ENCODE measurements around the gene OVCA2.

DNA sequence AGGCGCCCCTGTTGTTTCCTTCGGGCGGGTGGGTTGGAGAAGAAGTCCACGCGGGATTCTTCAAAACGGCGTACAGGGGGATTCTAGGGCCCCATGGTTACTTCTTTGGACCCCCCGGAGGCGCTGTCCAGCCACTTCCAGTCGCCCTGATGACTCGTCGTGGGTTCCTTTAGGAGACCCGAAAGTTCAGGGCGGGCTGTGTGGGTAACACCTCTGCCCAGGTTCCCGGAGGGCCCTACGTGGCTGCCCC is 12.4 kb downstream of the OVCA2 start:
- TF ChIP-seq, protein P1, sequence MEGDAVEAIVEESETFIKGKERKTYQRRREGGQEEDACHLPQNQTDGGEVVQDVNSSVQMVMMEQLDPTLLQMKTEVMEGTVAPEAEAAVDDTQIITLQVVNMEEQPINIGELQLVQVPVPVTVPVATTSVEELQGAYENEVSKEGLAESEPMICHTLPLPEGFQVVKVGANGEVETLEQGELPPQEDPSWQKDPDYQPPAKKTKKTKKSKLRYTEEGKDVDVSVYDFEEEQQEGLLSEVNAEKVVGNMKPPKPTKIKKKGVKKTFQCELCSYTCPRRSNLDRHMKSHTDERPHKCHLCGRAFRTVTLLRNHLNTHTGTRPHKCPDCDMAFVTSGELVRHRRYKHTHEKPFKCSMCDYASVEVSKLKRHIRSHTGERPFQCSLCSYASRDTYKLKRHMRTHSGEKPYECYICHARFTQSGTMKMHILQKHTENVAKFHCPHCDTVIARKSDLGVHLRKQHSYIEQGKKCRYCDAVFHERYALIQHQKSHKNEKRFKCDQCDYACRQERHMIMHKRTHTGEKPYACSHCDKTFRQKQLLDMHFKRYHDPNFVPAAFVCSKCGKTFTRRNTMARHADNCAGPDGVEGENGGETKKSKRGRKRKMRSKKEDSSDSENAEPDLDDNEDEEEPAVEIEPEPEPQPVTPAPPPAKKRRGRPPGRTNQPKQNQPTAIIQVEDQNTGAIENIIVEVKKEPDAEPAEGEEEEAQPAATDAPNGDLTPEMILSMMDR (IDR thresholded peaks at IDR 0.05 in 8 of 11, conservative IDR thresholded peaks at IDR 0.05 in 3 of 11), result no peak
- TF ChIP-seq POLR2A (IDR thresholded peaks at IDR 0.05) (no peak), POLR2AphosphoS5 (IDR thresholded peaks at IDR 0.05) (no peak)

Measured in spleen (tissue), 7 donors.